Endothelial cell (in vitro differentiated cells): Measurements from ENCODE around the gene SUSD2. TPM values are rescaled to one million over a fixed set of nuclear protein-coding genes. Genes with fewer than 3 reads are reported as not detected.
"Not testable (repeated sequence)": the region's sequence is repeated elsewhere in the genome, so short reads cannot be mapped to it uniquely, and the experiment has no call there.

ENCODE experiments used
- DNase-seq: peaks from one replicate; pipeline ENCODE4 v3.0.0; 2021; ENCODE audit warnings: low spot score
- H3K27ac Mint-ChIP-seq: one replicate; pipeline ENCODE4 v1.8.0; 2021; ENCODE audit warnings: mixed read lengths, inconsistent platforms; ENCODE audit not compliant: unreplicated experiment
- H3K27me3 Mint-ChIP-seq: one replicate; pipeline ENCODE4 v1.8.0; 2021; ENCODE audit warnings: mild to moderate bottlenecking, moderate library complexity, mixed read lengths, inconsistent platforms; ENCODE audit not compliant: unreplicated experiment
- H3K36me3 Mint-ChIP-seq: one replicate; pipeline ENCODE4 v1.8.0; 2021; ENCODE audit warnings: mild to moderate bottlenecking, low read depth, mixed read lengths, inconsistent platforms; ENCODE audit not compliant: unreplicated experiment
- H3K4me1 Mint-ChIP-seq: one replicate; pipeline ENCODE4 v1.8.0; 2021; ENCODE audit warnings: mild to moderate bottlenecking, mixed read lengths, inconsistent platforms; ENCODE audit not compliant: unreplicated experiment
- H3K4me3 Mint-ChIP-seq: one replicate; pipeline ENCODE4 v1.8.0; 2021; ENCODE audit warnings: mild to moderate bottlenecking, mixed read lengths, inconsistent platforms; ENCODE audit not compliant: unreplicated experiment
- H3K9me3 Mint-ChIP-seq: one replicate; pipeline ENCODE4 v1.8.0; 2021; ENCODE audit warnings: mixed read lengths, inconsistent platforms; ENCODE audit not compliant: unreplicated experiment
- CTCF ChIP-seq: fragments of 200-600 bp; sonication (generic); IDR thresholded peaks from one replicate; pipeline ENCODE4 v1.5.0; 2021; ENCODE audit warnings: antibody characterized with exemption; ENCODE audit not compliant: unreplicated experiment
- total RNA-seq: library from RNA; stranded (reverse); fragmentation: NEBNext Ultra II Directional; extraction: Animal tissue kit (Norgen Biotek cat#: 25700); gene quantifications from one replicate; pipeline ENCODE4 v1.2.1, GENCODE V29; 2021; ENCODE audit not compliant: unreplicated experiment

Gene SUSD2
- total RNA-seq, 1 donor from 2014 or later: 0.38 TPM

GRCh38 chr22:24198682-24199052, 17.4 kb downstream of the SUSD2 start:
- H3K4me3 Mint-ChIP-seq: no peak overlapping the region
- H3K36me3 Mint-ChIP-seq: no peaks in the 10 kb centered on the region
- no peak for DNase-seq
- H3K27ac Mint-ChIP-seq: no peak overlapping the region
- H3K9me3 Mint-ChIP-seq: no peaks in the 10 kb centered on the region
- peaks cover 3% of the 10 kb centered on the region for H3K27me3 Mint-ChIP-seq
- TF ChIP-seq CTCF: no peak
- H3K4me1 Mint-ChIP-seq: peaks cover 13% of the 10 kb centered on the region

- H3K4me3 Mint-ChIP-seq: no peak overlapping the region
- H3K27me3 Mint-ChIP-seq: peaks cover 3% of the 10 kb centered on the region
- no peaks in the 10 kb centered on the region for H3K9me3 Mint-ChIP-seq
- TF ChIP-seq CTCF: no peak
- DNase-seq: no peak
- H3K36me3 Mint-ChIP-seq: no peaks in the 10 kb centered on the region
- H3K4me1 Mint-ChIP-seq: peaks cover 18% of the 10 kb centered on the region
- no peak overlapping the region for H3K27ac Mint-ChIP-seq
These were observed 19.4 kb downstream of the SUSD2 start for GRCh38 chr22:24200619-24201212.

- no peak for TF ChIP-seq CTCF
- peaks cover 22% of the 10 kb centered on the region for H3K4me1 Mint-ChIP-seq
- no peak overlapping the region for H3K4me3 Mint-ChIP-seq
- no peak for DNase-seq
- H3K36me3 Mint-ChIP-seq: no peaks in the 10 kb centered on the region
- H3K27me3 Mint-ChIP-seq: peaks cover 4% of the 10 kb centered on the region
- no peaks in the 10 kb centered on the region for H3K9me3 Mint-ChIP-seq
- no peak overlapping the region for H3K27ac Mint-ChIP-seq
These were observed 20.7 kb downstream of the SUSD2 start for GRCh38 chr22:24201681-24202614.

- not testable (repeated sequence) for H3K4me3 Mint-ChIP-seq, DNase-seq, H3K36me3 Mint-ChIP-seq, H3K27me3 Mint-ChIP-seq, H3K27ac Mint-ChIP-seq, H3K9me3 Mint-ChIP-seq
- H3K4me1 Mint-ChIP-seq: peaks cover 31% of the 10 kb centered on the region
These were observed 22.6 kb downstream of the SUSD2 start for GRCh38 chr22:24203856-24204255.

GRCh38 chr22:24205438-24206195, 24.3 kb downstream of the SUSD2 start:
- H3K9me3 Mint-ChIP-seq: no peaks in the 10 kb centered on the region
- TF ChIP-seq CTCF: no peak
- H3K4me1 Mint-ChIP-seq: peaks cover 39% of the 10 kb centered on the region
- peaks cover 4% of the 10 kb centered on the region for H3K27me3 Mint-ChIP-seq
- no peak overlapping the region for H3K4me3 Mint-ChIP-seq
- peak overlapping the region; percentile 5 for H3K27ac Mint-ChIP-seq
- no peak for DNase-seq
- H3K36me3 Mint-ChIP-seq: no peaks in the 10 kb centered on the region

GRCh38 chr22:24206460-24207263, 25.4 kb downstream of the SUSD2 start:
- not testable (repeated sequence) for H3K27me3 Mint-ChIP-seq, H3K9me3 Mint-ChIP-seq, DNase-seq, H3K4me3 Mint-ChIP-seq, H3K36me3 Mint-ChIP-seq
- peaks cover 34% of the 10 kb centered on the region for H3K4me1 Mint-ChIP-seq
- H3K27ac Mint-ChIP-seq: peak overlapping the region; percentile 98
